OCI-LY7 (cell line): Measurements from ENCODE around the gene INSC.

ENCODE experiments used
- EZH2phosphoT487 ChIP-seq: fragments of 200-600 bp; sonication (generic); IDR thresholded peaks from 2 replicates; pipeline ENCODE4 v1.6.1; 2018; ENCODE audit warnings: low read depth, borderline replicate concordance, mild to moderate bottlenecking, mixed run types, antibody characterized with exemption, low read length, moderate library complexity, mixed read lengths
- TF ChIP-seq, protein P1 (sequence below): fragments of 200-600 bp; sonication (generic); conservative IDR thresholded peaks from 2 replicates; pipeline ENCODE4 v1.5.1; 2014; ENCODE audit warnings: mild to moderate bottlenecking, antibody characterized with exemption, low read length, moderate library complexity, mixed read lengths

- TF ChIP-seq, protein P1, sequence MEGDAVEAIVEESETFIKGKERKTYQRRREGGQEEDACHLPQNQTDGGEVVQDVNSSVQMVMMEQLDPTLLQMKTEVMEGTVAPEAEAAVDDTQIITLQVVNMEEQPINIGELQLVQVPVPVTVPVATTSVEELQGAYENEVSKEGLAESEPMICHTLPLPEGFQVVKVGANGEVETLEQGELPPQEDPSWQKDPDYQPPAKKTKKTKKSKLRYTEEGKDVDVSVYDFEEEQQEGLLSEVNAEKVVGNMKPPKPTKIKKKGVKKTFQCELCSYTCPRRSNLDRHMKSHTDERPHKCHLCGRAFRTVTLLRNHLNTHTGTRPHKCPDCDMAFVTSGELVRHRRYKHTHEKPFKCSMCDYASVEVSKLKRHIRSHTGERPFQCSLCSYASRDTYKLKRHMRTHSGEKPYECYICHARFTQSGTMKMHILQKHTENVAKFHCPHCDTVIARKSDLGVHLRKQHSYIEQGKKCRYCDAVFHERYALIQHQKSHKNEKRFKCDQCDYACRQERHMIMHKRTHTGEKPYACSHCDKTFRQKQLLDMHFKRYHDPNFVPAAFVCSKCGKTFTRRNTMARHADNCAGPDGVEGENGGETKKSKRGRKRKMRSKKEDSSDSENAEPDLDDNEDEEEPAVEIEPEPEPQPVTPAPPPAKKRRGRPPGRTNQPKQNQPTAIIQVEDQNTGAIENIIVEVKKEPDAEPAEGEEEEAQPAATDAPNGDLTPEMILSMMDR, result no peak
- no peak for TF ChIP-seq EZH2phosphoT487
These were observed 29.6 kb downstream of the INSC start for GRCh38 chr11:15144347-15144746.
